SU-DHL-6 (cell line): ENCODE results near the gene ISY1.
"Not testable (repeated sequence)": the region's sequence is repeated elsewhere in the genome, so short reads cannot be mapped to it uniquely, and the experiment has no call there.

Experiments used
- H2AFZ ChIP-seq: fragments of 200-600 bp; sonication (generic); 2 replicates; pipeline ENCODE4 v1.6.1; 2014; ENCODE audit warnings: low read depth, mild to moderate bottlenecking, moderate library complexity, mixed read lengths, antibody characterized with exemption, low read length; ENCODE audit not compliant: severe bottlenecking
- H3F3A ChIP-seq: fragments of 200-600 bp; shearing (Covaris generic); 2 replicates; pipeline ENCODE4 v1.6.0; 2016; ENCODE audit warnings: antibody characterized with exemption, mild to moderate bottlenecking; ENCODE audit not compliant: insufficient read depth
- H3K27ac ChIP-seq: fragments of 200-600 bp; sonication (generic); 2 replicates; pipeline ENCODE4 v1.5.1; 2016; ENCODE audit warnings: low read depth, mild to moderate bottlenecking, low read length, moderate library complexity, mixed read lengths
- H3K27me3 ChIP-seq: fragments of 200-600 bp; sonication (generic), shearing (Covaris generic); 2 replicates; pipeline ENCODE4 v1.6.0; 2014; ENCODE audit warnings: mild to moderate bottlenecking, low read length
- H3K36me3 ChIP-seq: fragments of 200-600 bp; sonication (generic); 2 replicates; pipeline ENCODE4 v1.6.1; 2014; ENCODE audit warnings: mild to moderate bottlenecking, low read length, mixed read lengths
- H3K4me2 ChIP-seq: fragments of 300-600, 200-600 bp; shearing (Covaris generic), sonication (generic); 2 replicates; pipeline ENCODE4 v1.6.0; 2014; ENCODE audit warnings: low read length, low read depth, mild to moderate bottlenecking; ENCODE audit not compliant: poor library complexity, severe bottlenecking
- H3K4me3 ChIP-seq: fragments of 200-600 bp; sonication (generic); 2 replicates; pipeline ENCODE4 v1.5.1; 2014; ENCODE audit warnings: antibody characterized with exemption, low read length, mild to moderate bottlenecking, mixed read lengths; ENCODE audit not compliant: insufficient read depth, poor library complexity, severe bottlenecking
- H3K79me2 ChIP-seq: fragments of 200-600 bp; sonication (generic); 2 replicates; pipeline ENCODE4 v1.6.1; 2014; ENCODE audit warnings: mild to moderate bottlenecking, low read length, moderate library complexity; ENCODE audit not compliant: insufficient read depth
- H3K9ac ChIP-seq: fragments of 200-600 bp; sonication (generic); 2 replicates; pipeline ENCODE4 v1.7.0; 2014; ENCODE audit warnings: mild to moderate bottlenecking, low read length
- H3K9me2 ChIP-seq: fragments of 200-600 bp; sonication (generic); replicated peaks from 2 replicates; pipeline ENCODE4 v1.6.1; 2014; ENCODE audit warnings: low read length; ENCODE audit not compliant: insufficient read depth
- H3K9me3 ChIP-seq: fragments of 200-600 bp; sonication (generic); 2 replicates; pipeline ENCODE4 v1.6.1; 2014; ENCODE audit warnings: low read length, mixed read lengths; ENCODE audit not compliant: insufficient read depth
- H4K20me1 ChIP-seq: fragments of 200-600 bp; sonication (generic); 2 replicates; pipeline ENCODE4 v1.6.1; 2014; ENCODE audit warnings: low read depth, mild to moderate bottlenecking, antibody characterized with exemption, low read length, moderate library complexity, mixed read lengths
- CTCF ChIP-seq: fragments of 200-600 bp; sonication (generic); IDR thresholded peaks from one replicate; pipeline ENCODE4 v1.5.1; 2017; ENCODE audit warnings: antibody characterized with exemption, mild to moderate bottlenecking, low read length, moderate library complexity; ENCODE audit not compliant: insufficient read depth, poor library complexity, severe bottlenecking
- EZH2phosphoT487 ChIP-seq: fragments of 200-600 bp; sonication (generic), shearing (Covaris generic); conservative IDR thresholded peaks from 2 replicates; pipeline ENCODE4 v1.6.1; 2018; ENCODE audit warnings: mild to moderate bottlenecking, antibody characterized with exemption, low read length, moderate library complexity, mixed read lengths

ISY1 gene

GRCh38 chr3:129195731-129196256 is 34.9 kb upstream of the ISY1 start:
- H3K9me3 ChIP-seq = no peaks in the 10 kb centered on the region
- no peaks in the 10 kb centered on the region for H3F3A ChIP-seq
- no peaks in the 10 kb centered on the region for H3K36me3 ChIP-seq
- H3K9me2 ChIP-seq = no peaks in the 10 kb centered on the region
- no peak overlapping the region for H3K4me3 ChIP-seq
- H3K9ac ChIP-seq = no peak overlapping the region
- H4K20me1 ChIP-seq = no peaks in the 10 kb centered on the region
- H2AFZ ChIP-seq = no peak overlapping the region
- no peak overlapping the region for H3K27ac ChIP-seq
- H3K27me3 ChIP-seq = no peaks in the 10 kb centered on the region
- TF ChIP-seq EZH2phosphoT487 (no peak), CTCF (no peak)
- no peaks in the 10 kb centered on the region for H3K79me2 ChIP-seq
- H3K4me2 ChIP-seq = no peak overlapping the region

GRCh38 chr3:129189793-129190192 is 28.9 kb upstream of the ISY1 start:
- not testable (repeated sequence) for H3K9me2 ChIP-seq, H3K9me3 ChIP-seq, H3K27ac ChIP-seq, H3K36me3 ChIP-seq, H3K4me3 ChIP-seq, H3K79me2 ChIP-seq, H3F3A ChIP-seq, H3K9ac ChIP-seq, H4K20me1 ChIP-seq, H3K27me3 ChIP-seq, H3K4me2 ChIP-seq, H2AFZ ChIP-seq

GRCh38 chr3:129187857-129188256 is 27.0 kb upstream of the ISY1 start:
- H3K79me2 ChIP-seq = peaks cover 17% of the 10 kb centered on the region
- no peaks in the 10 kb centered on the region; the same call in 1 of the 2 replicates for H3F3A ChIP-seq
- H4K20me1 ChIP-seq = no peaks in the 10 kb centered on the region
- H3K9me2 ChIP-seq = no peaks in the 10 kb centered on the region
- no peak overlapping the region for H3K27ac ChIP-seq
- no peak overlapping the region for H3K9ac ChIP-seq
- H3K27me3 ChIP-seq = no peaks in the 10 kb centered on the region
- H3K36me3 ChIP-seq = no peaks in the 10 kb centered on the region
- no peak overlapping the region for H3K4me3 ChIP-seq
- H3K4me2 ChIP-seq = no peak overlapping the region
- TF ChIP-seq EZH2phosphoT487 (no peak), CTCF (no peak)
- H3K9me3 ChIP-seq = no peaks in the 10 kb centered on the region
- no peak overlapping the region for H2AFZ ChIP-seq

- Histone ChIP-seq H3K4me3 (no peak overlapping the region), H3K27ac (no peak overlapping the region), H3F3A (no peaks in the 10 kb centered on the region; the same call in 1 of the 2 replicates), H4K20me1 (peaks cover 4% of the 10 kb centered on the region; the same call in 1 of the 2 replicates), H3K27me3 (no peaks in the 10 kb centered on the region), H3K79me2 (peaks cover 38% of the 10 kb centered on the region), H3K36me3 (peaks cover 6% of the 10 kb centered on the region), H3K9ac (no peak overlapping the region), H3K9me2 (no peaks in the 10 kb centered on the region), H3K4me2 (no peak overlapping the region), H3K9me3 (no peaks in the 10 kb centered on the region), H2AFZ (no peak overlapping the region)
- TF ChIP-seq CTCF = no peak
- TF ChIP-seq EZH2phosphoT487 = no peak
These were observed 24.9 kb upstream of the ISY1 start for GRCh38 chr3:129185783-129186182.

- H3K9ac ChIP-seq = peak overlapping the region; percentile 98
- H3K27ac ChIP-seq = peak overlapping the region; percentile 60; the same call in 1 of the 2 replicates
- H3F3A ChIP-seq, H3K27me3 ChIP-seq, H3K9me2 ChIP-seq, H3K9me3 ChIP-seq, H2AFZ ChIP-seq: not testable (repeated sequence)
- peaks cover 13% of the 10 kb centered on the region for H4K20me1 ChIP-seq
- H3K36me3 ChIP-seq = peaks cover 11% of the 10 kb centered on the region
- H3K79me2 ChIP-seq = peaks cover 46% of the 10 kb centered on the region
- H3K4me2 ChIP-seq = peak overlapping the region; percentile 96
- peak overlapping the region; percentile 90 for H3K4me3 ChIP-seq
These were observed 24.1 kb upstream of the ISY1 start for GRCh38 chr3:129184784-129185542.
